Stimulated activated naive CD8-positive, alpha-beta T cell treated with anti-CD3 and anti-CD28 coated beads, Interleukin-15, amount 100 ng/mL, for 72 hours (primary cell): Measurements from ENCODE around the gene LRRK2.
"Not testable (repeated sequence)": the region's sequence is repeated elsewhere in the genome, so short reads cannot be mapped to it uniquely, and the experiment has no call there.

ENCODE experiments used
- ATAC-seq: fragments of 150-1000 bp; cut with Tn5 transposase; 2 replicates; pipeline ENCODE4 v1.10.0; 2021; ENCODE audit warnings: mild to moderate bottlenecking, moderate library complexity
- DNase-seq, 2 donors: peaks; one replicate each; pipeline ENCODE4 v3.0.0; 2021 to 2022
- H3K27ac Mint-ChIP-seq, 2 donors: one replicate each; pipeline ENCODE4 v1.8.0; 2022; ENCODE audit warnings: mild to moderate bottlenecking in 2 of 2, mixed read lengths in 2 of 2, moderate library complexity in 2 of 2
- H3K27me3 Mint-ChIP-seq: one replicate; pipeline ENCODE4 v1.8.0; 2022; ENCODE audit warnings: mixed read lengths
- H3K4me1 Mint-ChIP-seq: one replicate; pipeline ENCODE4 v1.8.0; 2022; ENCODE audit warnings: mild to moderate bottlenecking, mixed read lengths
- H3K4me3 Mint-ChIP-seq, 2 donors: one replicate each; pipeline ENCODE4 v1.8.0; 2022; ENCODE audit warnings: mild to moderate bottlenecking in 2 of 2, mixed read lengths in 2 of 2, moderate library complexity in 1 of 2
- H3K9me3 Mint-ChIP-seq, 2 donors: one replicate each; pipeline ENCODE4 v1.8.0; 2022; ENCODE audit warnings: mixed read lengths in 2 of 2

LRRK2 gene

GRCh38 chr12:40375076-40375475, 150.3 kb downstream of the LRRK2 start:
- Mint-ChIP-seq H3K9me3 (peaks cover 0 to 7% of the 10 kb centered on the region in 2 donors), H3K27ac (no peak overlapping the region), H3K4me3 (no peak overlapping the region), H3K27me3 (no peaks in the 10 kb centered on the region), H3K4me1 (no peaks in the 10 kb centered on the region)
- ATAC-seq: no peak
- no peak for DNase-seq

- Mint-ChIP-seq H3K4me3 (no peak overlapping the region), H3K9me3 (peaks cover 0 to 7% of the 10 kb centered on the region in 2 donors), H3K27ac (no peak overlapping the region), H3K4me1 (no peaks in the 10 kb centered on the region), H3K27me3 (no peaks in the 10 kb centered on the region)
- ATAC-seq (no peak), DNase-seq (no peak)
Measured at GRCh38 chr12:40376533-40377267, 151.9 kb downstream of the LRRK2 start.

- ATAC-seq (no peak), DNase-seq (no peak)
- peaks cover 0 to 7% of the 10 kb centered on the region in 2 donors for H3K9me3 Mint-ChIP-seq
- no peaks in the 10 kb centered on the region for H3K27me3 Mint-ChIP-seq
- no peak overlapping the region for H3K4me3 Mint-ChIP-seq
- H3K27ac Mint-ChIP-seq: no peak overlapping the region
- H3K4me1 Mint-ChIP-seq: no peaks in the 10 kb centered on the region
Measured at GRCh38 chr12:40378691-40379090, 153.9 kb downstream of the LRRK2 start.

- ATAC-seq (no peak), DNase-seq (no peak)
- H3K4me3 Mint-ChIP-seq: no peak overlapping the region
- H3K4me1 Mint-ChIP-seq: no peaks in the 10 kb centered on the region
- no peaks in the 10 kb centered on the region for H3K27me3 Mint-ChIP-seq
- no peak overlapping the region for H3K27ac Mint-ChIP-seq
- H3K9me3 Mint-ChIP-seq: peaks cover 8 to 9% of the 10 kb centered on the region in 2 donors
Measured at GRCh38 chr12:40382217-40382616, 157.4 kb downstream of the LRRK2 start.

- not testable (repeated sequence) for H3K27me3 Mint-ChIP-seq, H3K27ac Mint-ChIP-seq, DNase-seq, H3K4me1 Mint-ChIP-seq, H3K9me3 Mint-ChIP-seq, ATAC-seq, H3K4me3 Mint-ChIP-seq
Measured at GRCh38 chr12:40387279-40387678, 162.5 kb downstream of the LRRK2 start.

- H3K27me3 Mint-ChIP-seq: no peaks in the 10 kb centered on the region
- peaks cover 0 to 4% of the 10 kb centered on the region in 2 donors for H3K9me3 Mint-ChIP-seq
- H3K4me3 Mint-ChIP-seq: no peak overlapping the region
- H3K4me1 Mint-ChIP-seq: no peaks in the 10 kb centered on the region
- DNase-seq (no peak), ATAC-seq (no peak)
- H3K27ac Mint-ChIP-seq: no peak overlapping the region
Measured at GRCh38 chr12:40390980-40391379, 166.2 kb downstream of the LRRK2 start.

GRCh38 chr12:40393026-40393425, 168.2 kb downstream of the LRRK2 start:
- no peak overlapping the region for H3K4me3 Mint-ChIP-seq
- ATAC-seq: no peak
- no peak for DNase-seq
- H3K4me1 Mint-ChIP-seq: no peaks in the 10 kb centered on the region
- no peak overlapping the region for H3K27ac Mint-ChIP-seq
- H3K27me3 Mint-ChIP-seq: no peaks in the 10 kb centered on the region
- H3K9me3 Mint-ChIP-seq: no peaks in the 10 kb centered on the region

- no peak for DNase-seq
- no peaks in the 10 kb centered on the region for H3K4me1 Mint-ChIP-seq
- no peaks in the 10 kb centered on the region for H3K9me3 Mint-ChIP-seq
- no peaks in the 10 kb centered on the region for H3K27me3 Mint-ChIP-seq
- H3K4me3 Mint-ChIP-seq: no peak overlapping the region
- H3K27ac Mint-ChIP-seq: no peak overlapping the region
- no peak for ATAC-seq
Measured at GRCh38 chr12:40399656-40400055, 174.9 kb downstream of the LRRK2 start.

GRCh38 chr12:40405419-40405818, 180.6 kb downstream of the LRRK2 start:
- Mint-ChIP-seq H3K27me3 (no peaks in the 10 kb centered on the region), H3K9me3 (no peaks in the 10 kb centered on the region), H3K4me3 (no peak overlapping the region), H3K4me1 (no peaks in the 10 kb centered on the region), H3K27ac (no peak overlapping the region)
- DNase-seq: no peak
- no peak for ATAC-seq
